ENCODE results near the gene SLC25A41.

SLC25A41 gene

GRCh38 chr19:6476896-6477431, 43.4 kb upstream of the SLC25A41 start:
- TF ChIP-seq BHLHE40 (IDR thresholded peaks at IDR 0.05; ENCODE audit: borderline replicate concordance) (no peak), ZNF384 (IDR thresholded peaks at IDR 0.05) (no peak), HDGF (IDR thresholded peaks at IDR 0.05; ENCODE audit: borderline replicate concordance) (no peak), SUZ12 (IDR thresholded peaks at IDR 0.05) (no peak), NFRKB (IDR thresholded peaks at IDR 0.05) (no peak), SP1 (IDR thresholded peaks at IDR 0.05) (no peak), FOXK2 (IDR thresholded peaks at IDR 0.05) (no peak)
- POLR2A ChIA-PET = interaction anchor here (1.0 kb wide), 1 partner anchor 52 kb away, joined by 3 read pairs; no protein-coding TSS in a partner anchor
- no peak for DNase-seq (ENCODE audit: extremely low spot score)
- CTCF ChIA-PET = no interaction called here

DNA sequence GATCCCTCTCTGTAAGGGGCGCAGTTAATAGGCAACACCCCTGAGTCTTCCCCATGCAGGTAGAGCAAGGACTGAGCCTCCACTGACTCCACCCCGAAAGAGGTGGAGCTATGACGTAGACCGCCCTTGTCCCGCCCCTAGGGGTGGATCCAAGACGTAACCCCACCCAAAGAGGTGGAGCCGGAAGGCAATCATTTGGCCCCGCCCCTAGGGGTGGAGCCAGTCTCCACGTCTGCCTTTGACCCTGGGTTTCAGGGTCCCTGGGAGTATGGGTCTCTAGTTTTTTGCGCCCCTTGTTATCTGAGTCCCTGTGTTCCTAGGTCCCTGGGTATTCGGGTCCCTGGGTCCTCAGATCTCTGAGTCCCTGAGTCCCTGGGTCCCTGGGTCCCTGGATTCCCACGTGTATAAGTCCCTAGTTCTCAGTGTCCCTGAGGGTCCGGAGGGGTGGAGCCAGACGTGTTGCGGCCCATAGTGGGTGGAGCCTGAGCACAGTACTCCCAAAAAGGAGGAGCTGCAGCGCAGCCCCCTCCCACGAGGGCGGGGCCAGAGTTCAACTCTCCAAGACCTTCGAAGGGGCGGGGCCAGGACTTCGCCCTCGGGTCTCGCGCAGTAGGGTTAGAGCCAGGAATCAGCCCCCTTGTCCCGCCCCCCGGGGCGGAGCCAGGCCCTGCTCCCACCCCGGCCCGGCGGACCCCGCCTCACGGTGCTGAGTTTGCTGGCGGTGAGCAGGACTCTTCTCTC, 42.8 kb upstream of the SLC25A41 start:
- peak; percentile 98 for DNase-seq (ENCODE audit: extremely low spot score)
- CTCF ChIA-PET = no interaction called here
- TF ChIP-seq L3MBTL2 (conservative IDR thresholded peaks at IDR 0.05) = no peak
- no peak for TF ChIP-seq NFRKB (IDR thresholded peaks at IDR 0.05)
- no peak for TF ChIP-seq PKNOX1 (IDR thresholded peaks at IDR 0.05)
- no peak for TF ChIP-seq ZNF384 (IDR thresholded peaks at IDR 0.05)
- TF ChIP-seq HDGF (IDR thresholded peaks at IDR 0.05; ENCODE audit: borderline replicate concordance) = peak; percentile 63; the same call in 1 of the 2 replicates
- no peak for TF ChIP-seq ARNT (IDR thresholded peaks at IDR 0.05)
- no peak for TF ChIP-seq FOXM1 (IDR thresholded peaks at IDR 0.05; ENCODE audit: borderline replicate concordance)
- TF ChIP-seq TARDBP (IDR thresholded peaks at IDR 0.05) = no peak
- peak; percentile 55 for TF ChIP-seq SP1 (IDR thresholded peaks at IDR 0.05)
- TF ChIP-seq CTBP1 (IDR thresholded peaks at IDR 0.05; ENCODE audit: borderline replicate concordance) = no peak
- POLR2A ChIA-PET = interaction anchor here (1.0 kb wide), 1 partner anchor 51 kb away, joined by 3 read pairs; no protein-coding TSS in a partner anchor

DNA sequence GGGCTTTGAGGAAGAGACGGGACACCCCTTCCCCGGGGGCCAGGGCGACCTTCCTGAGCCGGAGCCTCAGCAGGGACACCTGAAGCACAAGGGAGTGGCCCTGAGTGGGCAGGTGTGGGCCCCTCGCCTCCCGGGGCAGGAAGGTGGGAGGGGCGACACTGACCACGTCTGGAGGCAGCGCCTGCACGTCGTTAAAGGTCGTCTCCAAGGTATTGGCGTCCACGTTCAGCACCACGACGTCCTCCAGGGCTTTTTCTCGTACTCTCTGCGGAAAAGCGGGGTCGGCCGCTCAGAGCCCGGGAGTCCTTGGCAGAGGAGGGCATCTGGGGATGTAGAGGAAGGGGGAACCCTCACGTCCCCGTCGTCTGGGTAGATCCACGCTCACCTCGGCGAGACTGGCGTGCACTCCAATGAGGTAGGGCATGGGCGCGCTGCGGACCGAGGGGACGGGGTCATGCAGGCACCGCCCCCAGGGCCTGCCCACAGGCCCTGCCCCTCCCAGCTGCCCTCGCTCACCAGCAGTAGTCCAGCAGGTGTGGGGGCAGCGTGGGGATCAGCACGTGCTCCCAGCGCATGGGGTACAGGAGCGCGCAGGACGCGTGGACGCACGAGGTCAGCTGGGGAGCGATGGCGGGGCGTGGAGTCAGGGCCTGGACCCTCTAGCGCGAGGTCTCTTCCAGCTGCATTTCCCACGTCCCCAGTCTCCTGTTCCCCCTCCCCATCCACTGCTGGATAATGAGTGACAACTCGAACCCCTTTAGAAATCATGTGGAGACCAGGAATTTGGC, 42.0 kb upstream of the SLC25A41 start:
- DNase-seq (ENCODE audit: extremely low spot score) = peak; percentile 31
- CTCF ChIA-PET = no interaction called here
- TF ChIP-seq NFRKB (IDR thresholded peaks at IDR 0.05) = no peak
- TF ChIP-seq LEF1 (IDR thresholded peaks at IDR 0.05; ENCODE audit: borderline replicate concordance) = no peak
- TF ChIP-seq HDGF (IDR thresholded peaks at IDR 0.05; ENCODE audit: borderline replicate concordance) = no peak
- no peak for TF ChIP-seq FOXM1 (IDR thresholded peaks at IDR 0.05; ENCODE audit: borderline replicate concordance)
- no peak for TF ChIP-seq TARDBP (IDR thresholded peaks at IDR 0.05)
- TF ChIP-seq FOXK2 (IDR thresholded peaks at IDR 0.05) = no peak
- TF ChIP-seq ARNT (IDR thresholded peaks at IDR 0.05) = no peak
- no peak for TF ChIP-seq CTBP1 (IDR thresholded peaks at IDR 0.05; ENCODE audit: borderline replicate concordance)
- TF ChIP-seq L3MBTL2 (conservative IDR thresholded peaks at IDR 0.05) = peak; percentile 19; the same call in 1 of the 2 replicates
- TF ChIP-seq ZNF384 (IDR thresholded peaks at IDR 0.05) = no peak
- no peak for TF ChIP-seq ELF4 (IDR thresholded peaks at IDR 0.05)
- no peak for TF ChIP-seq BHLHE40 (IDR thresholded peaks at IDR 0.05; ENCODE audit: borderline replicate concordance)
- peak; percentile 67 for TF ChIP-seq PKNOX1 (IDR thresholded peaks at IDR 0.05)
- no peak for TF ChIP-seq SP1 (IDR thresholded peaks at IDR 0.05)
- no peak for TF ChIP-seq FOXA1 (IDR thresholded peaks at IDR 0.05)
- TF ChIP-seq SUZ12 (IDR thresholded peaks at IDR 0.05) = no peak
- POLR2A ChIA-PET = no interaction called here

DNA sequence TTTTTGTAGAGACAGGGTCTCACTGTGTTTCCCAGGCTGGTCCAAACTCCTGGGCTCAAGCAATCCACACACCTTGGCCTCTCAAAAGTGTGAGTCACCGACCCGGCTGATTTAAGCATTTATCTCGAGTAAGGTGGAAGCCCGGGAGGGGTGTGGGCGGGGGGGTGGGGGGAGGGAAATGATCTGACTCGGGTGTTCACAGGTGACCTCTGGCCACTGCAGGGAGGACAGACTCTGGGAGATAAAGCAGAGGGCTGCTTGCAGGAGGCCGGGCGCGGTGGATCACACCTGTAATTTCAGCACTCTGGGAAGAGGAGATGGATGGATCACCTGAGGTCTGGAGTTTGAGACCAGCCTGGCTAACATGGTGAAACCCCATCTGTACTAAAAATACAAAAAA, 40.1 kb upstream of the SLC25A41 start:
- TF ChIP-seq ZNF384 (IDR thresholded peaks at IDR 0.05) = no peak
- no peak for TF ChIP-seq BHLHE40 (IDR thresholded peaks at IDR 0.05; ENCODE audit: borderline replicate concordance)
- no peak for TF ChIP-seq FOXA1 (IDR thresholded peaks at IDR 0.05)
- TF ChIP-seq FOXM1 (IDR thresholded peaks at IDR 0.05; ENCODE audit: borderline replicate concordance) = no peak
- TF ChIP-seq L3MBTL2 (conservative IDR thresholded peaks at IDR 0.05) = no peak
- no peak for TF ChIP-seq NFRKB (IDR thresholded peaks at IDR 0.05)
- no peak for TF ChIP-seq HDGF (IDR thresholded peaks at IDR 0.05; ENCODE audit: borderline replicate concordance)
- TF ChIP-seq PKNOX1 (IDR thresholded peaks at IDR 0.05) = no peak
- TF ChIP-seq CTBP1 (IDR thresholded peaks at IDR 0.05; ENCODE audit: borderline replicate concordance) = no peak
- TF ChIP-seq LEF1 (IDR thresholded peaks at IDR 0.05; ENCODE audit: borderline replicate concordance) = no peak
- ChIA-PET CTCF (no interaction called here), POLR2A (no interaction called here)
- DNase-seq (ENCODE audit: extremely low spot score) = no peak

GRCh38 chr19:6472713-6473112, 39.1 kb upstream of the SLC25A41 start:
- DNase-seq (ENCODE audit: extremely low spot score) = no peak
- no peak for TF ChIP-seq ZNF384 (IDR thresholded peaks at IDR 0.05)
- TF ChIP-seq SUZ12 (IDR thresholded peaks at IDR 0.05) = no peak
- no peak for TF ChIP-seq FOXK2 (IDR thresholded peaks at IDR 0.05)
- TF ChIP-seq FOXM1 (IDR thresholded peaks at IDR 0.05; ENCODE audit: borderline replicate concordance) = no peak
- TF ChIP-seq FOXA1 (IDR thresholded peaks at IDR 0.05) = no peak
- no peak for TF ChIP-seq NFRKB (IDR thresholded peaks at IDR 0.05)
- POLR2A ChIA-PET = no interaction called here
- CTCF ChIA-PET = no interaction called here

DNA sequence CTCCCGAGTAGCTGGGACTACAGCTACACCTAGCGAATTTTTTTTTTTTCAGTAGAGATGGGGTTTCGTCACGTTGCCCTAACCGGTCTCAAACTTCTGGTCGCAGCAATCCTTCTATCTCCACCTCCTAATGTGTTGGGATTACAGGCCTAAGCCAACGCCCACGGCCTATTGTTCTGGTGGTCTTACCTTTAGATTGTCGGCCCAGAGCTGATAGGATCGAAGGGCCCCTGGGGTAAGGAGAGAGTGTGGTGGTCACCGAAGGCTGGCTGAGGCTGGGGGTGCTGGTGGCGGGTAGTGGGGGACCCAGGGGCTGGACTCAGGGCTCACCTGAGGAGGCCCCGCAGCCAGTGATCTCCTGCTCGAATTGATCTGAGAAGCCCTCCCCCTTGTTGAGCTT, 37.5 kb upstream of the SLC25A41 start:
- TF ChIP-seq ELF4 (IDR thresholded peaks at IDR 0.05) (no peak), FOXA1 (IDR thresholded peaks at IDR 0.05) (no peak), BHLHE40 (IDR thresholded peaks at IDR 0.05; ENCODE audit: borderline replicate concordance) (no peak), CTBP1 (IDR thresholded peaks at IDR 0.05; ENCODE audit: borderline replicate concordance) (no peak), FOXM1 (IDR thresholded peaks at IDR 0.05; ENCODE audit: borderline replicate concordance) (no peak), PKNOX1 (IDR thresholded peaks at IDR 0.05) (no peak), ARNT (IDR thresholded peaks at IDR 0.05) (no peak), ZNF384 (IDR thresholded peaks at IDR 0.05) (no peak)
- ChIA-PET POLR2A (no interaction called here), CTCF (no interaction called here)
- DNase-seq (ENCODE audit: extremely low spot score) = no peak
